Urothelium cell line (cell line): Measurements from ENCODE around the gene PALD1.

Experiments used
- DNase-seq: peaks from one replicate; pipeline ENCODE4 v3.0.0; 2011; ENCODE audit warnings: low spot score, mixed read lengths
- FAIRE-seq: peaks from 2 replicates; lab custom pipeline; 2011; peaks lifted over from hg19 to GRCh38; lab: Jason Lieb, UNC

PALD1 gene

GRCh38 chr10:70533189-70533558 is 54.6 kb downstream of the PALD1 start:
- DNase-seq (no peak), FAIRE-seq (peak; percentile 55)

GRCh38 chr10:70534281-70534680 is 55.7 kb downstream of the PALD1 start:
- DNase-seq: no peak
- FAIRE-seq: no peak

- FAIRE-seq: no peak
These were observed 56.4 kb downstream of the PALD1 start for GRCh38 chr10:70535001-70535400.

GRCh38 chr10:70535451-70535850 is 56.9 kb downstream of the PALD1 start:
- peak; percentile 27 for FAIRE-seq
- DNase-seq: no peak

More at GRCh38 chr10:70535001-70535400, 56.4 kb downstream of the PALD1 start:
- no peak for DNase-seq

DNA sequence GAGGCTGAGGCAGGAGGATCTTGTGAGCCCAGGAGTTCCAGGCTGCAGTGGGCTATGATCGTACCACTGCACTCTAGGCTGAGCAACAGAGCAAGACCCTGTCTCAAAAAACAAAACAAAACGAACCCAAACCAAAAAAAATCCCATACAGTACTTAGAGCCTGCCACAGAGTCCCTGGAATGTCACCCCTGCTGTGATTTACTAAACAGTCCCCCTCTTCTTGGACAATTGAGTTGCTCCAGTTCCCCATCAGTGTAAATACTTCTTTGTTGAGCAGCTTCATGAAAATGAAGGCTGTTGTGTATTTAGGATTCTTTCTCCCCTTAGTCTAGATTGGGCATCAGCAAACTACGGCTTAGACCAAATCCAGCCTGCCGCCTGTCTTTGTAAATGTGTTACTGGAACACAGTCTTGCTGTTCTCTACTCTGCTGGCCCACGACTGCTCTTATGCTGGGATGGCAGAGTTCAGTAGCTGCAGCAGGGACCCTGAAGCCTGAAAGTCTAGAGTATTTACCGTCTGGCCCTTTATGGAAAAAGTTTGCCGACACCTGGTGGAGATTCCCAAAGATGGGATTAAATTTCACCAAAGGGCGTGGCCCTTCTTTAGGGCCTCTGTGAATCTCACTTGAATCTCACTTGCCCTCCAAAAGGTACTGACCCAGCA is 57.8 kb downstream of the PALD1 start:
- DNase-seq (no peak), FAIRE-seq (peak; percentile 23)

DNA sequence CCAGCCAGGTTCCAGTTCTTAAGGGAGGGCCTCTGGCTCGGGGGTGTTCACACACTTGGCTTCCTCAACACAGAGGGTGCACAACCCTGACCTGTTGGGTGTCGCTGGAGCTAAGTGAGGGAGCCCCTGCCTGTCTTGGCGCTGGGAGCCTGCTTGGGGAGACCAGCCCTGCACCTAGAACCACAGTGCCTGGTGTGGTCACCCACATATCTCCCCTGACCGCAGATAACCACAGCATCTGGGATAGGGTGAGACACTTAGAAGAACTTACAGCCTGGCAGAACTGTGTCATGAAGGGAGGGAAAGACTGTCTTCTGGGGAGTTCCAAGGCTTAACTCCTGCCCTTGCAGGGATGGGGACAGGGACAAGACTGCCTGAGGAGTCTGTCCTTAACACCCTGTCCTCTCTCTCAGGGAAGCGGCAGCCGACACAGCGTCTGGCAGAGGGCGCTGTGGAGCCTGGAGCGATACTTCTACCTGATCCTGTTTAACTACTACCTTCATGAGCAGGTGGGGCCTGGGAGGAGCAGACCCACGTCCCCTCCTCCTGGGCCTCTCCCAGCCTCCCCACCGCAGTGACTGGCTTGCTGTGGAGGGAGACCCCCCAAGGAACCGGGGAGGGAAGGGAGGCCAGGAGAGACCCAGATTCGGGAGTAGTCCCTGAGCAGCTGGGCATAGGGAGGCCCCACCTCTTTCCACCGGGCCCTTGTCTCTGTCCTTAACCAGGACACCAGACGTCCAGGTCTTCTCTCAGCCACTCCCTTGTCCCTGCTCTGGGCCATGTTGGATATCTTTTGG is 59.0 kb downstream of the PALD1 start:
- FAIRE-seq (peak; percentile 86), DNase-seq (no peak)

GRCh38 chr10:70538195-70538520 is 59.6 kb downstream of the PALD1 start:
- DNase-seq (no peak), FAIRE-seq (no peak)

DNA sequence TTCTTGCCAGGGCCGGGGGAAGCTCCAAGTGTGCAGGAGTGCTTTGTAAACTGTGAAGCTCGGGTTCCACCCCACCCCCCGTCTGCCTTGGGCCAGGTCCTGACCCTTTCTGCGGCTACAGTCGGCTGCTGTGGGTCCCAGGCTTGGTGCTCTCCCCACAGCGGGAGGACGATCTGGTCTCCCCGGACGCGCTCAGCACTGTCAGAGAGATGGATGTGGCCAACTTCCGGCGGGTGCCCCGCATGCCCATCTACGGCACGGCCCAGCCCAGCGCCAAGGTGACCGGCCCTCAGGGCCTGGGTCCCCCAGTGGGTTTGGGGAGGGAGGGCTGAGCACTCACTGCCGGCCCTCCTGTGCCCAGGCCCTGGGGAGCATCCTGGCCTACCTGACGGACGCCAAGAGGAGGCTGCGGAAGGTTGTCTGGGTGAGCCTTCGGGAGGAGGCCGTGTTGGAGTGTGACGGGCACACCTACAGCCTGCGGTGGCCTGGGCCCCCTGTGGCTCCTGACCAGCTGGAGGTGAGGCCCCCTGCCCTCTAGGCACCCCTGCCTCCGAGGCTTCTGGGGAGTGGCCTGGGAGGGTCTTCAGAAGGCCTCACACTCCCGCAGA is 60.3 kb downstream of the PALD1 start:
- DNase-seq (no peak), FAIRE-seq (no peak)

DNA sequence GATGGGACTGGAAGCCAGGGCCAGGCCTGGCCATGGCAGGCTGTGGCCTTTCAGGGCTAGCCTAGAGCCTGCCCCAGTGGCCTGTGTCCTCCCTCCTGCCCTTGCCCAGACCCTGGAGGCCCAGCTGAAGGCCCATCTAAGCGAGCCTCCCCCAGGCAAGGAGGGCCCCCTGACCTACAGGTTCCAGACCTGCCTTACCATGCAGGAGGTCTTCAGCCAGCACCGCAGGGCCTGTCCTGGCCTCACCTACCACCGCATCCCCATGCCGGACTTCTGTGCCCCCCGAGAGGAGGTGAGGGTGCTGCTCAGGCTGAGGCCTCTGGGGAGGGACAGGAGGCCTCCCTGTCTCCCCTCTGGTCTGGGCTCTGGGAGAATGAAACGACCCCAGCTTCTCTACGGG is 60.9 kb downstream of the PALD1 start:
- no peak for DNase-seq
- no peak for FAIRE-seq

DNA sequence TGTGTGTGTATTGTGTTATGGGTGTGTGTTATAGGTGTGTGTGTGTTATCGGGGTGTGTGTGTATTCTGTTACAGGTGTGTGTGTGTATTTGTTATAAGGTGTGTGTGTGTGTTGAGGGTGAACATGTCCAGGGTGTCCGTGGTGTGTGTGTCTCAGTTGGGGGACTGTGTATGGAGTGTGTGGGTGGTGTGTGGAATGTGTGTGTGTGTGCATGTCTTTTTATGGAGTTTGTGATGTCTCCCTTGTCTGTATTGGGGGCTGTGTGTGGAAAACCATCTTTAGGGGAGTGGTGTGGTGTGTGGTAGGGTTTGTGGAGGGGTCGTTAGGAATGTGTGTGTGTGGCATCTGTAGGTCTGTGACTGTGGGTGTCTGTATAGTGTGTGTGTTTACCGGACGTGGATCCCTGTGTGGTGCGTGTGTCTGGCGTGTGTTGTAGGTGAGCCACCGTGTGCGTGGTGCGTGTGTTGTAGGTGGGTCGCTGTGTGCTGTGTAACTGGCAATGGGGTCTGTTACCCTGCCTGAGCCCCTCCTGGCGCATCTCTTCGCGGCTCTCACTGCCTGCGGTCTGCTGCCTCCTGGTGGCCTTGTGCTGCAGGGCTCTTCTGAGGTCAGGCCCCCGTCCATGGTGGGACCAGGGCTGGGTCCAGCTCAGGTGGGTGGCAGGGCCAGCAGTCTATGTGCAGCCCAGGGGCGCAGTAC is 61.7 kb downstream of the PALD1 start:
- DNase-seq: peak; percentile 53
- FAIRE-seq: peak; percentile 97

DNA sequence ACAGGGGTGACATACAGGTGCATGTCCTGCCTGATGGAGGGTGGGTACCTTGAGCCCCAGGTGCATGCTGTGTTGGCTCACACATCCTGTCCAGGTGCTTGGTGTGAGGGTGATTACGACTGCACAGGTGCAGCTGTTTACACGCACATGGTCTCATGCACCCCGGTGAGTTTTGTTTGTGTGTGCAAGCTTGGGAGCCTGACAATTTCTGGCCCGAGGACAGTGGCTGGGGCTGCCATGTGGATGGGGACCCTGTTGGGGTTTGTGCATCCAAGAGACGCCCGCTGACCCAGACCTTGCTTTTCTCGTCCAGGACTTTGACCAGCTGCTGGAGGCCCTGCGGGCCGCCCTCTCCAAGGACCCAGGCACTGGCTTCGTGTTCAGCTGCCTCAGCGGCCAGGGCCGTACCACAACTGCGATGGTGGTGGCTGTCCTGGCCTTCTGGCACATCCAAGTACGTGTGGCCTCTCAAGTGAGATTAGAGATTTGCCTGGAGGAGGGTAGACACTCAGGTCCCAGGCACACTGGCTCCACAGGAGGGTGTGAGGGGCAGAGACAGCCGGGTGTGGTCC is 62.3 kb downstream of the PALD1 start:
- FAIRE-seq (no peak), DNase-seq (no peak)

GRCh38 chr10:70541736-70542564 is 63.4 kb downstream of the PALD1 start:
- FAIRE-seq (no peak), DNase-seq (no peak)

- DNase-seq (no peak), FAIRE-seq (no peak)
These were observed 64.0 kb downstream of the PALD1 start for GRCh38 chr10:70542565-70542938.

DNA sequence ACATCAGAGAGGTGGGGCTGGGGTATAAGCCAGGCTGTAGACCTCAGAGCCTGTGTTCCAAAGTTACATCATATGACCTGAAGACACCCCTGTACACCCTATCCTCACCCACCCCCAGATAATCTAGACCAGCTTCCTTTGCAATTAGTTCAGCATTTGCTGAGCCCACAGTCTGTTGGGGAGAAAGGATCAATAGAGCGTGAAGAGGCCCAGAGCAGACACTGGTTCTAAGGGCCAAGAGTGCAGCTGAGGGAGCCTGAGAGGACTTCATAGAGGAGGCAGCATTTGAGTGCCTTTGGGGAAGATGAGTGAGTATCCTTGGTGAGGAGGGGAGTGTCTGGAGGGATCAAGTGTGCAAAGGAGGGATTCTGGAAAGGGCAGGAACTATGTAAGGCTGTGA is 65.3 kb downstream of the PALD1 start:
- no peak for FAIRE-seq
- DNase-seq: no peak

GRCh38 chr10:70544431-70545340 is 66.1 kb downstream of the PALD1 start:
- no peak for DNase-seq
- no peak for FAIRE-seq

GRCh38 chr10:70546584-70546983 is 68.0 kb downstream of the PALD1 start:
- FAIRE-seq: no peak
- no peak for DNase-seq

GRCh38 chr10:70549351-70549961 is 70.9 kb downstream of the PALD1 start:
- DNase-seq (no peak), FAIRE-seq (no peak)

- FAIRE-seq (peak; percentile 71), DNase-seq (peak; percentile 82)
These were observed 71.4 kb downstream of the PALD1 start for GRCh38 chr10:70549962-70550458.

- FAIRE-seq (no peak), DNase-seq (no peak)
These were observed 71.9 kb downstream of the PALD1 start for GRCh38 chr10:70550459-70550858.
